T-helper 22 cell (primary cell): ENCODE measurements around the gene CHST2.

Source experiments
- DNase-seq: peaks from one replicate; pipeline ENCODE4 v3.0.0-alpha.2; 2020; ENCODE audit warnings: low read depth

The CHST2 gene

GRCh38 chr3:143099210-143099609, 20.4 kb upstream of the CHST2 start:
- DNase-seq = no peak

GRCh38 chr3:143099690-143100089, 19.9 kb upstream of the CHST2 start:
- no peak for DNase-seq

DNA sequence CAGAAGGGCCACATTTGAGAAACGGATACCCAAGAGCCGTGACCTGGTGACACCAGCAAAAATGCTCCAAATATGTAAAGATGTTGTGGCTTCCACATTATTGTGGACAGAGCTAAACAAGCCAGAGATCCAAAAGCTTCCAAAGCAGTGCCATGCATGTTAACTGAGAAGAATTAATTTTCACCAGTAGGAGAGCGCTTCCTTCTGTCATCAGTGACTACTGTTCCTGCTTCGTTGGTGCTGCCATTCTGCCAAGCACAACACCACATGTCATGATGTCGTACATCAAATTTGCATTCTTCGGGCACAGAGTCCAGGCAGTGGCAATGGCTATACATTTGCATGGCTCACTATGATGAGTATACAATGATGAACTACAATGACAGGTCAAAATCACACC, 19.1 kb upstream of the CHST2 start:
- no peak for DNase-seq

DNA sequence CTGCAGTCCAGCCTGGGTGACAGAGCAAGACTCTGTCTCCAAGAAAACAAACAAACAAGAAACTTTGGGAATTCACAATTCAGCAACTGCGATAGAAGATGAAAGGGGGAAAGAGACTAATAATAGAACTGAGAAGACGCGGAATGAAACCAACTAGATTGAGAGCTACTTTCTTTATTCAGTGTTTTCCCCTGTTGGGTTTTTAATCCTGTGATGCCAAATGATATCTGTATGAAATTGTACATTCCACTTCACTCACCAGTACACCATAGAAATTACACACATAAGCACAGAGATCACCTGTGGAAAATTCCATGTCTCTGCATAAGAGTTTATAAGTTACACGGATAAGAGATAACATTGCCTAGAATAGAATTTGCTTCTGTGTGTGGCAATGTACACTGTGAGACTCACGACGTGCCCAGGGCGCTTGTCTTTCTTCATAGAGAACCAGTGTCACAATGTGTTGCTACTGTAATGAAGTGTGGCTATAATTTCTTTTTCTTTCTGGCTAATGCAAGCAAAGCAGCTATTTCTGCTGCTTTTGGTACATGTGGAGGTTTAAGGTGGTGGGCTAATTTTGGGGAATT, 17.7 kb upstream of the CHST2 start:
- no peak for DNase-seq

- no peak for DNase-seq
Measured at GRCh38 chr3:143103652-143104051, 15.9 kb upstream of the CHST2 start.

DNA sequence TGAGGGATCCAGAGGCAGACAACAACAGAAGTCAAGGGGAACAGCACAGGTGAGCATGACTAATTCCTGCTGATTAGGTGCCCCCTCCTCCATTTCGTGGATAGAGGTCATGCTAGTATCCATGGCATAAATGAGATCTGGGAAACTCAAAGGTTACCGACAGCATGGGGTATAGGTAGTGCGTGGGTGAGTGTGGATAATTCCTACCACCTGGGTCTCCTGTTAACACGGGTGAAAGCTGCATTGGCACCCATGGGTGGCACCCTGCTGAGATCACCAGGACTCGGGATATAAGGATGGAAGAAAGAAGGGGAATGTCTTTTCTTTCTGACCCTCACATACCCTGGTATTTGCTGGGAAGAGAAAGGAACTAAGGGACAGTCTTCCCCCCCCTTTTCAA, 14.4 kb upstream of the CHST2 start:
- DNase-seq = no peak

GRCh38 chr3:143109861-143110260, 9.7 kb upstream of the CHST2 start:
- no peak for DNase-seq

GRCh38 chr3:143110371-143110770, 9.2 kb upstream of the CHST2 start:
- no peak for DNase-seq

DNA sequence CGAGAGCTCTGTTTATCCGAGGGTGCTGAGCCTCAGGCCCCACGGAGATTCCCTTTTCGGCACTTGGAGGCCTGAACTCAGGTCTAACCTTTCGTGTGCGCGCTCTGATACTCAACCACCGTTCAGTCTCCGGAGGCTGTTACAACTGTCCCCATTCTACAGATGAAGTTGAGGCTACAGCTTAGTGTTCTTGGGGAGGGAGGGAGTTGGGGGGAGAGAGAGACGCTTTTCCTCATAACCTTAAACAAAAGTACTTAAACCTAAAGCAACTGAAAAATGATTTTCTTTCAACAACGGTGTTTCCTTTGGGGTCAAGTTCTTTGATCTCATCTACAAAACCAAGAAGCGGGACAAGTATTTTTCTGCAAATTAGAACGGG, 952 bp upstream of the CHST2 start:
- DNase-seq = no peak

GRCh38 chr3:143119974-143120715, 574 bp downstream of the CHST2 start:
- no peak for DNase-seq

DNA sequence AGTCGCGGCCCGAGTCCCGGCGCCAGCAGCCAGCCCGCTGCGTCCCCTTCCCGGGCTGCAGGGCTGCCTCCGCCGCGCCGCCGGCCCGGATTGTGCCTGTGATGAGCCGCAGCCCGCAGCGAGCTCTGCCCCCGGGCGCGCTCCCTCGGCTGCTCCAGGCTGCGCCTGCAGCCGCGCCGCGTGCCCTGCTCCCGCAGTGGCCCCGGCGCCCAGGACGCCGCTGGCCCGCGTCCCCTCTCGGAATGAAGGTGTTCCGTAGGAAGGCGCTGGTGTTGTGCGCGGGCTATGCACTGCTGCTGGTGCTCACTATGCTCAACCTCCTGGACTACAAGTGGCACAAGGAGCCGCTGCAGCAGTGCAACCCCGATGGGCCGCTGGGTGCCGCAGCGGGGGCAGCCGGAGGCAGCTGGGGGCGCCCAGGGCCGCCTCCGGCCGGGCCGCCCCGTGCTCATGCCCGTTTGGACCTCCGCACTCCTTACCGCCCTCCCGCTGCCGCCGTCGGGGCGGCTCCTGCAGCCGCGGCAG, 1.2 kb downstream of the CHST2 start:
- DNase-seq = no peak

GRCh38 chr3:143121241-143122088, 1.9 kb downstream of the CHST2 start:
- DNase-seq = no peak

GRCh38 chr3:143122089-143122430, 2.5 kb downstream of the CHST2 start:
- no peak for DNase-seq

DNA sequence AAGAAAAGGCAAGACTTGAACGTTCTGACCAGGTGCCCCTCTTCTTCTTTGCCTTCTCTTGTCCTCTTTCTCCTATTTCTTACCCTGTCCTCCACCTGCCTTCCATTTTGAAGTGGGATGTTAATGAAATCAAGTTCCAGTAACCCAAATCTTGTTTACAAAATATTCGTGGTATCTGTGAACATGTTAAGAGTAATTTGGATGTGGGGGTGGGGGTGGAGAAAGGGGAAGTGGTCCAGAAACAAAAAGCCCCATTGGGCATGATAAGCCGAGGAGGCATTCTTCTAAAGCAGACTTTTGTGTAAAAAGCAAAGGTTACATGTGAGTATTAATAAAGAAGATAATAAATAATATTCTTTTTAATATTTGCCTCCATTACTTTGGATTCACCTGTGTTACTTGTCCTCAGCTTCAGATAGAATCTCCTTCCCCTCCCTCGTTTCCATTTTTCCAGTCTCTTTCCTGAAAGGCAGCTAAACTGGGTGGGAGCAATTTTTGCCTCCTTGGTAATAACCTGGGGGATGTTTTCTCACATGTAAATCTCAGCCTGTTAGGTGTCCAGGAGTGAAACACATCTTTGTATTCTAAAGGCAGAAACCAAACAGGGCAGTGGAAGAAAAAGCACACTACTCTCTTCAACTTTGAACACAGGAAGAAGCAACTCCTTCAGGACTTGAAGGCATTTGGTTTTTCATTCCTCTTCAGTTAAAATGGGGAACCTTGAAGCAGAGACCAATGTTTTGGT, 3.2 kb downstream of the CHST2 start:
- DNase-seq = no peak

- no peak for DNase-seq
Measured at GRCh38 chr3:143123353-143123984, 3.9 kb downstream of the CHST2 start.

DNA sequence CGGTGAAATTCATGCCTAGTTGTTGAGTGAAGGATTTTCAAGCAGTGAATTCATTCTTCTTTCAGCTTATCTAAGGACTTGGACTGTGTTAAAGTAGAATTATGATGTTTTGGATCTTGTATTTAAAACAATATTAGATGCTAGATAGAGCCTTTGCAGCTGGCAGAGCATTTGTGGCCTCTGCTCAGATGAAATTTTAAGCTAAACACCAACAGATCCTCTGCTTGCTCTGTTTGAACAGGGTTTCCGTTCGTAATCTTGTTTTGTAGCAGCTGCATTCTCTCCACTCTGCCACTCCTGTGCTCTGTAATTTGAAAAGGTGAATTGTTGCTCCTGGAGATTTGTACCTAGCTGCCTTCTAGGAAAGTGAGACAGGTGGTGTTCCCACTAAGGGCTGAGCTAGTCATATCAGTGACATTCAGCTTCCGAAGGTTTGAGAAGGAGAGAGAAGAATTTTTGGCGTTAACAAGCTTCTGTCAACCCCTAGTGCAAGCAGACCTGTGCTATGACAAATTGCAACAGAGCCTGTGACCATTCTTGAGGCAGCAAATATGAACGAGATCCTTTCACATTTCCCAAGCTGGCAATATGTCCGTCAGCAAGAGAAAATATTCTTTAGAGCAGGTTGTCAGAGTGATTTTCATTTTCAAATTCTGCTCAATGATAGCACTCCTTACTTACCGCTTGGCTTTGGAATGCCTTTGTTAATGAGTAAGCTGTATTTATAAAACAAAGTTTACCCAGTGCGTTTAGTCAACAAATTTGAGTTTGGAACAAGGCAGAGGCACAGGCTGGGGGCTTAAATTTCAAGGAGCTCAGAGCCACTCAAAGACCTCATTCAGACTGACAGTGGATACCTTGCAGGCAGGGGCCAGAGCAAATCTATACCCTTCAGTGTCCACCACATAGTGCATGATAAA, 5.3 kb downstream of the CHST2 start:
- DNase-seq = no peak

GRCh38 chr3:143127801-143128200, 8.2 kb downstream of the CHST2 start:
- DNase-seq = no peak

GRCh38 chr3:143128227-143128955, 8.8 kb downstream of the CHST2 start:
- no peak for DNase-seq

DNA sequence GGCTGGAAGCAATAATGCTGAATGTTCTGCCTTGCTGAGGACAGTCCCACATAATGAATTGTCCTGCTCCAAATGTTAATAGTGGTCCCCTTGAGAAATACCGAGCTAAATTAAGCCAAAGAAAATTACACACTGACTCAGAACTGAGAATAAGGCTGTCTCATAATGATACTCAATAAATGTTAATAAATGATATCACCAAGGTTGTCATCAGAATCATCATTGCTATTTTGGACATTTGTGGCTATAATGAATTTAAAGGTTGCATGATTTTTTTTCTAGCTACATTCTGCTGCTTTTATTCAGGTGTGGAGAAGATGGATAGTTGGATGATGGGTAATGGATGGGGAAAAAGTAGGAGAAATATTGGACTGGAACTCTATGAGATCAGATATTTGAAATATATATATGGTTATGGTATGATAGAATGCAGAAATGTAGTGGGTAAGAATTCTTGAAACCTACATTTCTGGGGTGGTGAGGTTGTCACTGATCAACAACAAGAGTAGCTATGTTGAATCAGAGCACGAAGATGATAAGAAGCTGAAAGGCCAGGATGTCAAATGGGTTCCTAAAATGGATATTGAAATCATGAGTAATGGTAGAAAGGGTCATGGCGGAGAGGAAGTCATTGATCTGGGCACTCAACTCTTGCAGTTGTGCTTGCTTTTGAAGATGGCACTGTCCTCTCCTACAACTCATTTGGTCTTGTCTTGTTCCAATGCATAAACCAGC, 12.8 kb downstream of the CHST2 start:
- no peak for DNase-seq
